Smooth muscle cell of the brain vasculature (primary cell): Measurements from ENCODE around the gene VSNL1.

Experiments used
- DNase-seq: peaks from one replicate; pipeline ENCODE4 v3.0.0-alpha.2; 2012; ENCODE audit warnings: low read depth, low spot score

The VSNL1 gene

GRCh38 chr2:17540093-17540812 lies at the start of gene VSNL1:
VSNL1 (plus strand) TSS chr2:17540696; CDS start chr2:17592075, 51,379 bp downstream.
- DNase-seq: peak; percentile 75

- DNase-seq: no peak
Measured at GRCh38 chr2:17495590-17495989, 44.9 kb upstream of the VSNL1 start.

GRCh38 chr2:17497718-17498117 lies 42.8 kb upstream of the VSNL1 start:
- DNase-seq: no peak

GRCh38 chr2:17506736-17507616 lies 33.5 kb upstream of the VSNL1 start:
- DNase-seq: no peak

GRCh38 chr2:17515652-17516051 lies 24.8 kb upstream of the VSNL1 start:
- no peak for DNase-seq

- DNase-seq: no peak
Measured at GRCh38 chr2:17517481-17518211, 22.9 kb upstream of the VSNL1 start.

GRCh38 chr2:17518212-17519154 lies 22.0 kb upstream of the VSNL1 start, which contains the start of gene RAD51AP2:
RAD51AP2 (minus strand) TSS chr2:17518440; CDS start chr2:17518415, 25 bp downstream.
- peak; percentile 60 for DNase-seq

- DNase-seq: no peak
Measured at GRCh38 chr2:17519486-17519885, 21.0 kb upstream of the VSNL1 start.

GRCh38 chr2:17520761-17521160 lies 19.7 kb upstream of the VSNL1 start:
- DNase-seq: no peak

GRCh38 chr2:17521621-17522020 lies 18.9 kb upstream of the VSNL1 start:
- no peak for DNase-seq

GRCh38 chr2:17522303-17522702 lies 18.2 kb upstream of the VSNL1 start:
- DNase-seq: no peak

GRCh38 chr2:17529771-17530170 lies 10.7 kb upstream of the VSNL1 start:
- DNase-seq: no peak

- DNase-seq: no peak
Measured at GRCh38 chr2:17533546-17533945, 7.0 kb upstream of the VSNL1 start.

- no peak for DNase-seq
Measured at GRCh38 chr2:17536416-17536815, 4.1 kb upstream of the VSNL1 start.

- DNase-seq: no peak
Measured at GRCh38 chr2:17538022-17538843, 2.3 kb upstream of the VSNL1 start.

- no peak for DNase-seq
Measured at GRCh38 chr2:17538844-17539554, 1.5 kb upstream of the VSNL1 start.

GRCh38 chr2:17539611-17540092 lies 844 bp upstream of the VSNL1 start:
- DNase-seq: no peak

GRCh38 chr2:17540813-17541530 lies 476 bp downstream of the VSNL1 start:
- no peak for DNase-seq
